Mammary epithelial cell (primary cell): ENCODE results near the gene EIF5B.
"Not testable (repeated sequence)": the region's sequence is repeated elsewhere in the genome, so short reads cannot be mapped to it uniquely, and the experiment has no call there.

Source experiments
- CTCF ChIP-seq, 2 donors: IDR thresholded peaks in 1 of 2; conservative IDR thresholded peaks in 1 of 2; 2 replicates each; pipeline ENCODE4 v1.5.1; 2011 to 2012; ENCODE audit warnings: inconsistent platforms in 2 of 2, low read length in 2 of 2, mild to moderate bottlenecking in 2 of 2, control low read depth in 1 of 2, low read depth in 1 of 2; ENCODE audit not compliant: insufficient read depth in 1 of 2; ENCODE audit errors: extremely low read depth in 1 of 2
- EZH2 ChIP-seq: IDR thresholded peaks from 2 replicates; pipeline ENCODE4 v1.6.1; 2012; ENCODE audit warnings: low read length, inconsistent platforms, borderline replicate concordance

- TF ChIP-seq CTCF (conservative IDR thresholded peaks at IDR 0.05 in 1 of 2, IDR thresholded peaks at IDR 0.05 in 1 of 2; ENCODE audit: extremely low read depth in 1 of 2, insufficient read depth in 1 of 2, low read depth in 1 of 2, low read length in 2 of 2); EZH2: not testable (repeated sequence)
Observed at GRCh38 chr2:99301097-99301496, 36.1 kb upstream of the EIF5B start, which contains the start of gene LYG1.
